GM19455 (cell line): ENCODE data around the gene SNORC.
A peak's percentile ranks its signal among the peaks of the same experiment; 100 is the strongest.
"Not testable (repeated sequence)": the region's sequence is repeated elsewhere in the genome, so short reads cannot be mapped to it uniquely, and the experiment has no call there.

Experiments
- ATAC-seq: cut with Tn5 transposase; IDR thresholded peaks from one replicate; pipeline ENCODE4 v1.9.1; 2021; ENCODE audit not compliant: unreplicated experiment

SNORC gene

DNA sequence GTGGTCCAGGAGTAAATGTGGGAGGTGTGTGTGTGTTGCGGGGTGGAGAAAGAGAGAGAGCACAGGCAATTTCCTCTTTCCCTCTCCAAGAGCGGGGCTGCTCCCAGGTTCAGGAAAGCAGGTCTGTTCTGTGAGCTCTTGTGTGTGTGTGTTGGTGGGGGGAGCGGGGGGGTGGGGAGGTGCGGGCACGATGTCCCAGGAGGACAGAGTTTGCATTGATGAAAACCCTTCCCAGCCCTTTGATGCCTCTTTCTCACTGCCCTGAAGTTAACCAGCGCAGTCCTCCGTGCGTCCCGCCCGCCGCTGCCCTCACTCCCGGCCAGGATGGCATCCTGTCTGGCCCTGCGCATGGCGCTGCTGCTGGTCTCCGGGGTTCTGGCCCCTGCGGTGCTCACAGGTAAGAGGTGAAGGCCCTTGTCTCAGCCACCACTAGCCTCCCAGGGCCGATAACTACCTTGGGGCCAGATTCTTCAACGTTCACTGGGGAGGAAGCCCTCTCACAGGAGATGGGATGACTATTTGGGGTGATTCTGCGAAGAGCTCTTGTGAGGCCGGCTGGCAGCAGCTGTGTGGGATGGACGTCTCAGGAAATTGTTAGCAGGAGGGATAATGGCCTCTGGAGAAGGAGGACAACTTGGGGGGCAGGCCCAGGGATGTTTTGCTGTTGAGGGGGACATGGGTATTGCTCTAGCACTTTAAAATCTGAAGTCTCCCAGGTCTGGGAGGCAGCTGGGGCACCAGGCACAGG, at the start of gene SNORC:
TSS of gene SNORC (plus strand) at position 247 of the 748 bp plus-strand sequence. CDS start at position 325, 78 bp downstream.
- ATAC-seq, result no peak

DNA sequence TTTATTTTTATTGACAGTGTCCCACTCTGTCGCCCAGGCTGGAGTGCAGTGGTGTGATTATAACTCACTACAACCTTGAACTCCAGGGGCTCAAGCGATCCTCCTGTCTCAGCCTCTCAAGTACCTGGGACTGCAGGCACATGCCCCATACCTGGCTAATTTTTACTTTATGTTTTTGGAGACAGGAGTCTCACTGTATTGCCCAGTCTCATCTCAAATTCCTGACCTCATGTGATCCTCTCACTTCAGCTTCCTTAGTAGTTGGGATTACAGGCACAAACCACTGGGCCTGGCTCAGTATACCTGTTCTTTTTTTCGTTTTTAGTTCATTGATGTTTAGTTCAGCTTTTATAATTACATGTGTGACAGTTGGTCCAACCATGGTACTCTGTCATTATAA, 40.1 kb upstream of the SNORC start:
- ATAC-seq, result no peak

GRCh38 chr2:232831496-232831895, 38.6 kb upstream of the SNORC start:
- ATAC-seq, result no peak

DNA sequence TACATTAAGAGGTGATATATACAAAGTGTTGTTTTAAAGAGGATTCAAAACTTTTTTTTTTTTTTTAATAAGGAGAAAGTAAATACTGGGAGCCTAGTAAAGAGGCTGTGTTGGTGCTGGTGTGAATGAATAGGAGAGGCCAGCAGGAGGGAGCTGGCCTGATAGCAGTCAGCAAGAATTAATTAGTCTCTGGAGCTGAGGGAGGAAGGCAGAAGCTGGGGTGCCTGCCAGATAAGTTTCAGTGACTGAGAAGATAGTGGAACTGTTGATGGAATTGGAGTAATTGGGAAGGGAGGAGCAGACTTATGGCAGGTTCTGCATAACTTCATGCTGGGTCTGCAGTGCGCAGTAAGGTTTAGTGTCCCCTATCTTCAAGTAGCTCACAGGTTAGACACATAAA, 36.2 kb upstream of the SNORC start:
- no peak for ATAC-seq

- no peak for ATAC-seq
Measured at GRCh38 chr2:232835687-232836208, 34.3 kb upstream of the SNORC start.

DNA sequence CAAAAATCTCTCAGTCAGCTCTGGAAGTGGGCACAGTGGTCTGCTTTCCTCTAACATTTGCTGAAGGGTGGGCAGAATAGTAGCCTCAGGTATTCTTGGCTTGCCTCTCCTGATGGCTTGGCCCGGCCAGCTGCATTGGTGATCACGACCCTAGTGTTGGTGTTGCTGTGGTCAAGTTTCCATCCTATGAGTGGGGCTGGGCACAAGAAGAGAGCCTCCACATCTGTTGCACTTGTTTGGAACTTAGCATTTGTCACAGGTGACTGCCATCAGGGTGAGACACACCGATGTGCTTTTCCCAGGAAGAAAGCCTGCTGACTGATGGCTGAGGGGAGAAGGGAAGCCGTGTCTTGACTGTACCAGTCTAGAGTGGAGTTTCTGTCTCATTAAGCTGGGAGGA, 33.1 kb upstream of the SNORC start:
- no peak for ATAC-seq

- peak; percentile 68 for ATAC-seq
Measured at GRCh38 chr2:232838406-232838874, 31.6 kb upstream of the SNORC start.

DNA sequence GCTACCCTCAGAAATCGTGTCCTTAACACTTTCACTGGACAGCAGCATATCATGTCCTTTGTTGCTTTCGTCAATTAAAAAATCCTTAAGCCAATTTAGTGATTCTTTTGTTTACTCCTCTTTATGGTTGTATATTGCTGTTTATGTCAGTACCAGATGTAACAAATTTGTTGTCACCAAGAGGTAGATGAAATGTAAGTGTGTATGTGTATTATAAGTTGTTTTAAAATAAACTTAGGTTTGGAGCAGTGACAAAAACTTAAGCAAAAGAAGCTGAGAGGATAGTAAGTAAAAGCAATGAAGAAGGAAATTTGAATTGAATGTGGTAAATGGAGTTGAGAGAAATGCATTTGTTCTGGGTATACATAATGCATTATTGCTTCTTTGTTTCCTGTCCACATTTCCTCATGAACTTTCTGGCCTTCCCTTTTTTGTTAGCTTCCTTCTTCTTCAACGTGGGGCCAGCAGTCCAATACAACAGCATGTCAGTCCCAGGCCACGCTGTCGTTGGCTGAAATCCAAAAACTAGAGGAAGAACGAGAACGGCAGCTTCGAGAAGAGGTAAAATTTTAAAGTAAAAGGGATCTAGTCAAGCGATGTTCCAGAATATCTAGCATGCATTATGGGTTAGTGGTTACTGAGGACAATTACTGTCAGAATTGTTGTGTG, 30.5 kb upstream of the SNORC start:
- ATAC-seq, result no peak

DNA sequence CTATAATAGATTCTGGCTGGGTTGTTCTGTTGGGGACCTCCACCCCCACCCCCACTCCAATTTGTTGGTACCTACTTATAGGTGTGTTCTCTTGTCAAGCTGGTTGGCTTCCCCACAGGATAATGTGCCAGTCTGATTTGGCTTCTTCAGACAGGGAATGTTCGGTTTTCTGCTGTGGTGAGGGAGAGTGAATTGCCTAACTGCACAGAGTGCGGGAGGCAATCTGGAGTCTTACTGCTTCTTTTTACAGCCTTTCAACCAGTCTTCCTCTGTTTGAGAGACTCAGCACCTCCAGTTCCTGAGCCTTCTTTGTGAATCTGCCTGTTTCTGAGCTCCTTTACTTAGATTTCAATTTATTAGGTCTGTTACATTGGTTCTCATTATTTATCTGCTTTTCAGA, 27.4 kb upstream of the SNORC start:
- no peak for ATAC-seq

GRCh38 chr2:232843834-232844233, 26.2 kb upstream of the SNORC start:
- no peak for ATAC-seq

DNA sequence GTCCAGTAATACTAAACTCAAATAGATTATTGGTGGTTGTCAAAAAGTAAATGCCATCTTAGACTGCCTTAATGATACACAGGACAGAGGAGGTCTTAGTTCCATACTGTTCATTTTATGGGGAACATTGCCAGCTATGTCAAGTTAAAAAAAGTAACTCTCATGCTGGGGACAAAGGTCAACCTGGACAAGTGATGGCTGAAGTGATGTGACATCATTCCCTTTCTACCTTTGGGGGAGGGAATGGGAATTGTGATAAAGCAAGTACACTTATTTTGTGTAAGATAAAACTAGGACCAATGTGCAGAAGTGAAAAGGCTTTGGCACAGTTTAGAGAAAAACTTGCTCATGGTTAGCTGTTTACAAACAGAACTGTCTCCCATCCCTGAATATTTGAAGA, 24.0 kb upstream of the SNORC start:
- ATAC-seq, result no peak

DNA sequence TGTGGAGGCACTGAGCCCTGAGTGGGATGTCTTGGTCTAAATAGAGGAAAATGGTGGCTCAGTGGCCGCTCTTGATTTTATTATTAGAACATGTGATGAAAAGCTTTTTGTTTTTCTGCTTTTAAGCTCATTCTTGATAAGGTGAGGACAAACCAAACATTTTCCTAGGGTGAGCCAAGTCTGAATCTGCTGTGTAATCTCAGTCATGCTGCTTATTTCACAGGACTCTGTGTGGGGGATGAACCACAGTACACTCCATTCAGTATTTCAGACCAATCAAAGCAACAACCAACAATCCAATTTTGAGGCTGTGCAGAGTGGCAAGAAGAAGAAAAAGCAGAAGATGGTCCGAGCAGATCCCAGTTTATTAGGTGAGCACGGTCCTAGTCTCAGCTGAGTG, 20.0 kb upstream of the SNORC start:
- no peak for ATAC-seq

- ATAC-seq, result not testable (repeated sequence)
Measured at GRCh38 chr2:232852081-232852480, 18.0 kb upstream of the SNORC start.

- ATAC-seq, result no peak
Measured at GRCh38 chr2:232852676-232853075, 17.4 kb upstream of the SNORC start.

GRCh38 chr2:232854082-232854481, 16.0 kb upstream of the SNORC start:
- no peak for ATAC-seq

- no peak for ATAC-seq
Measured at GRCh38 chr2:232857158-232857563, 12.9 kb upstream of the SNORC start.

- no peak for ATAC-seq
Measured at GRCh38 chr2:232859385-232859916, 10.6 kb upstream of the SNORC start.

- no peak for ATAC-seq
Measured at GRCh38 chr2:232860593-232861241, 9.3 kb upstream of the SNORC start.

DNA sequence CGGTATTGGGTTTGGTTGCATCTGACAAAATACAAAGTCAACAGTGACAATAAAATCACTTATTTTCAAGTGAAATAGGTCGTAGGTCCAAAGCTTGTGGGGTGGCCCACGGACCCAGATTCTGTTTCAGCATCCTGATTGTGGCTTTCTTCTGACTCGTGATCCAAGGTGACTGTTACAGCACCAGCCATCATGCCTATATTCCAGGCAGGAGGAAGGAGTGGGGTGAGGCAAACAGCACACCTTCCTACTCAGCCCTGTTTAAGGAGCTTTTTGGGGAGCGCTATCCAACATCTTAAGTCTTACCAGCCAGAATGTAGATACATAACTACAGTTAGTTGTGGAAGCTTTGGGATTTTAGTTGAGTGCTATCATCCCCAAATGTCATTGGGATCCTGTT, 8.7 kb upstream of the SNORC start:
- no peak for ATAC-seq

DNA sequence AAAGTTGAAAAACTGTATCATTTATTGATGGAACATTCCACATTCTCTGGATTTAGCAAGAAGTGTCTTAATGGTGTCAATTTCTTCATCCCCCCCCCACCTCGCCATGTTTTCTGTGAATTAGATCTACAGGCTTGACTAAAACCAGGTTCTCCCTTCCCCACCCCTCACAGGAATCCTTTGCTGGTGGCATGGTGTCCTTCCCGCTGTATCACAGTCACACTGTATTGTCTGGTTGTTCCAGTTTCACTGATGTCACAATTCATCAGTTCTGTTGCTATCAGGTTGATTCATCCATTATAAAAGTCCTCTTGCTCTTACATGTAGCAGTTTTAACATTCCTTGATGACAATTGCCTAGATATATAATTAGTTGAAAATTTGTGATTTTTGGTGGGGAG, 6.1 kb upstream of the SNORC start:
- ATAC-seq, result no peak

DNA sequence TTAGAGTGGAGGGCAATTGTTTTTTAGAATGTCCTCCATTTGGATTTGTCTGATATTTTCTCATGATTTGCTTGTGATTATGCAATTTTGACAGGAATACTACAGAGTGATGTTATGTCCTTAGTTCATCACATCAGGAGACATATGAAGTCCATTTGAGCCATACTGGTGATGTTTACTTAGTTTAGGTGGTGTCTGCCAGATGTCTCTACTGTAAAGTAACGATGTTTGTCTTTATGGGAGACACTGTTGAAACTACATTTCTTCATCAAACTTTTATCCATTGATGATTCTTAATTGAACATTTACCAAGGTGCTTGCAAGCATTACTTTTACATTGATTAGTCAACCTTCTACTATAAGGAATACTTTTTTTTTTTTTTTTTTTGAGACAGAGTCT, 4.9 kb upstream of the SNORC start:
- ATAC-seq, result no peak

GRCh38 chr2:232866104-232866503, 4.0 kb upstream of the SNORC start:
- ATAC-seq, result no peak
